ENCODE data around the gene SERPIND1.

DNA sequence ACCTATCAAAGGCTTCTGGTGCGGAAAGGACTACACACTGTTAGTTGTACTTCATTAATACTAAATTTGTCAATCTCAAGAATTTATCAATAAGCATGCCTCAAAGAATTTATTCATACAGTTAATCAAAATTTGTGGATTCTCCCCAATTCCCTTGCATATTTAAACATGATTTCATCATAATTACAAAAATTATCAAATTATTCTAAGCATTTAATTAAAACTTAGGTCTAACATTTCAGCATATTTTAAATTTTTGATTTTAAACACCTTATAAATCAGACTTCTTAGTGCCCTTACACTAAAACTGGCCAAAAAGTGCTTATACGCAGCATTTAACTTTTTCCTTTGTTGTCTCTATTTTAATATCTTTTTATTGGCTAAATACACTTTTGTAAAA lies 13.8 kb upstream of the SERPIND1 start:
- TF ChIP-seq, protein P1, sequence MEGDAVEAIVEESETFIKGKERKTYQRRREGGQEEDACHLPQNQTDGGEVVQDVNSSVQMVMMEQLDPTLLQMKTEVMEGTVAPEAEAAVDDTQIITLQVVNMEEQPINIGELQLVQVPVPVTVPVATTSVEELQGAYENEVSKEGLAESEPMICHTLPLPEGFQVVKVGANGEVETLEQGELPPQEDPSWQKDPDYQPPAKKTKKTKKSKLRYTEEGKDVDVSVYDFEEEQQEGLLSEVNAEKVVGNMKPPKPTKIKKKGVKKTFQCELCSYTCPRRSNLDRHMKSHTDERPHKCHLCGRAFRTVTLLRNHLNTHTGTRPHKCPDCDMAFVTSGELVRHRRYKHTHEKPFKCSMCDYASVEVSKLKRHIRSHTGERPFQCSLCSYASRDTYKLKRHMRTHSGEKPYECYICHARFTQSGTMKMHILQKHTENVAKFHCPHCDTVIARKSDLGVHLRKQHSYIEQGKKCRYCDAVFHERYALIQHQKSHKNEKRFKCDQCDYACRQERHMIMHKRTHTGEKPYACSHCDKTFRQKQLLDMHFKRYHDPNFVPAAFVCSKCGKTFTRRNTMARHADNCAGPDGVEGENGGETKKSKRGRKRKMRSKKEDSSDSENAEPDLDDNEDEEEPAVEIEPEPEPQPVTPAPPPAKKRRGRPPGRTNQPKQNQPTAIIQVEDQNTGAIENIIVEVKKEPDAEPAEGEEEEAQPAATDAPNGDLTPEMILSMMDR (IDR thresholded peaks at IDR 0.05) = no peak
- TF ChIP-seq POLR2A (IDR thresholded peaks at IDR 0.05) (no peak), POLR2AphosphoS5 (IDR thresholded peaks at IDR 0.05) (no peak)

Data from breast epithelium (tissue), 3 donors.